PC-9 (cell line): ENCODE data around the gene UST. TPM values are rescaled to one million over a fixed set of nuclear protein-coding genes. Genes with fewer than 3 reads are reported as not detected.

Source experiments
- BruUV-seq: library from RNA; stranded (reverse); fragments of 400-500 nt; replicated peaks from 2 replicates; lab custom pipeline; 2021; lab: Mats Ljungman, UMichigan
- CTCF ChIA-PET: fragments of 300-600 bp; sonication (Branson Sonifier 250); formaldehyde crosslinking; loops from one replicate; lab custom pipeline; 2022; ENCODE audit warnings: antibody characterized with exemption; lab: Charles Lee
- POLR2A ChIA-PET: fragments of 300-600 bp; sonication (Branson Sonifier 250); formaldehyde crosslinking; loops from one replicate; lab custom pipeline; 2022; ENCODE audit warnings: antibody characterized with exemption; ENCODE audit not compliant: unreplicated experiment; lab: Charles Lee
- DNase-seq, 2 experiments: peaks; one replicate each; pipeline versions ENCODE4 v3.0.0 to v3.0.0-alpha.2; 2015 to 2022; ENCODE audit warnings: mixed read lengths in 1 of 2
- H2AFZ ChIP-seq: fragments of 200-600 bp; sonication (generic); 2 replicates; pipeline ENCODE4 v1.8.1; 2017; ENCODE audit warnings: antibody characterized with exemption
- H3F3A ChIP-seq: fragments of 200-600 bp; sonication (generic); 2 replicates; pipeline ENCODE4 v1.8.1; 2017; ENCODE audit warnings: antibody characterized with exemption, mild to moderate bottlenecking, low read depth; ENCODE audit not compliant: insufficient read depth
- H3K27ac ChIP-seq: fragments of 200-600 bp; sonication (generic); 2 replicates; pipeline ENCODE4 v1.6.1; 2016; ENCODE audit warnings: mixed run types
- H3K27me3 ChIP-seq: fragments of 200-600 bp; sonication (generic); 2 replicates; pipeline ENCODE4 v1.6.1; 2016; ENCODE audit warnings: low read depth, mixed run types; ENCODE audit not compliant: insufficient read depth
- H3K36me3 ChIP-seq: fragments of 200-600 bp; sonication (generic); 2 replicates; pipeline ENCODE4 v1.6.1; 2016; ENCODE audit warnings: low read depth, mixed run types
- H3K4me1 ChIP-seq: fragments of 200-600 bp; sonication (generic); replicated peaks from 2 replicates; pipeline ENCODE4 v1.6.1; 2016; ENCODE audit warnings: mixed run types; ENCODE audit not compliant: insufficient read depth
- H3K4me2 ChIP-seq: fragments of 200-600 bp; sonication (generic); 2 replicates; pipeline ENCODE4 v1.6.1; 2017; ENCODE audit warnings: mixed run types
- H3K4me3 ChIP-seq: fragments of 200-600 bp; sonication (generic); 2 replicates; pipeline ENCODE4 v1.6.1; 2016; ENCODE audit warnings: mixed run types
- H3K79me2 ChIP-seq: fragments of 200-600 bp; sonication (generic); 2 replicates; pipeline ENCODE4 v1.6.1; 2017; ENCODE audit warnings: low read depth, mixed run types
- H3K9me2 ChIP-seq: fragments of 200-600 bp; sonication (generic); 2 replicates; pipeline ENCODE4 v1.8.1; 2017; ENCODE audit warnings: mild to moderate bottlenecking; ENCODE audit not compliant: insufficient read depth
- H3K9me3 ChIP-seq: fragments of 200-600 bp; sonication (generic); 2 replicates; pipeline ENCODE4 v1.8.1; 2016; ENCODE audit warnings: low read depth; ENCODE audit not compliant: insufficient read depth
- H4K20me1 ChIP-seq: fragments of 200-600 bp; sonication (generic); 2 replicates; pipeline ENCODE4 v1.8.1; 2017; ENCODE audit not compliant: insufficient read depth
- CTCF ChIP-seq: fragments of 200-600 bp; sonication (generic); conservative IDR thresholded peaks from 2 replicates; pipeline ENCODE4 v1.6.1; 2017; ENCODE audit warnings: mixed run types, antibody characterized with exemption, mild to moderate bottlenecking, moderate library complexity
- EZH2 ChIP-seq: fragments of 200-600 bp; sonication (generic); IDR thresholded peaks from 2 replicates; pipeline ENCODE4 v1.8.0; 2017; ENCODE audit warnings: antibody characterized with exemption, low read depth
- intact Hi-C: fragments of 100-400 bp; cut with micrococcal nuclease; formaldehyde crosslinking; loops from one replicate; pipeline ENCODE4 v1.10.0; 2022; ENCODE audit not compliant: unreplicated experiment
- total RNA-seq: library from RNA; stranded (reverse); gene quantifications from 2 replicates; pipeline ENCODE4 v1.2.3, GENCODE V29; 2021

UST gene
- total RNA-seq, 1 experiment from 2014 or later, result 4.2 TPM

- Histone ChIP-seq H4K20me1 (no peaks in the 10 kb centered on the region), H3K4me3 (no peak overlapping the region), H3K4me1 (no peaks in the 10 kb centered on the region), H3K4me2 (no peak overlapping the region), H3K9me3 (no peaks in the 10 kb centered on the region), H3K9me2 (no peaks in the 10 kb centered on the region), H3K36me3 (no peaks in the 10 kb centered on the region), H2AFZ (no peak overlapping the region), H3F3A (no peaks in the 10 kb centered on the region), H3K27ac (no peak overlapping the region), H3K27me3 (no peaks in the 10 kb centered on the region), H3K79me2 (no peaks in the 10 kb centered on the region)
- POLR2A ChIA-PET, result no interaction called here
- CTCF ChIA-PET, result no interaction called here
- intact Hi-C loops, result no loop called here
- no peak for DNase-seq
- BruUV-seq, result no TSS peak
- TF ChIP-seq CTCF (no peak), EZH2 (no peak)
Measured at GRCh38 chr6:148817689-148818088, 70.9 kb downstream of the UST start.

- Histone ChIP-seq H3K27me3 (no peaks in the 10 kb centered on the region), H3K4me3 (no peak overlapping the region), H3K79me2 (no peaks in the 10 kb centered on the region), H3F3A (no peaks in the 10 kb centered on the region), H4K20me1 (no peaks in the 10 kb centered on the region), H3K4me1 (no peaks in the 10 kb centered on the region), H3K9me3 (no peaks in the 10 kb centered on the region), H3K27ac (no peak overlapping the region), H3K36me3 (no peaks in the 10 kb centered on the region), H3K4me2 (no peak overlapping the region), H3K9me2 (no peaks in the 10 kb centered on the region), H2AFZ (no peak overlapping the region)
- CTCF ChIA-PET, result no interaction called here
- intact Hi-C loops, result no loop called here
- POLR2A ChIA-PET, result no interaction called here
- peak in 1 of 2 experiments; percentile 50 for DNase-seq
- no peak for TF ChIP-seq EZH2
- TF ChIP-seq CTCF, result no peak
- BruUV-seq, result no TSS peak
Measured at GRCh38 chr6:148818939-148819575, 72.2 kb downstream of the UST start.

- POLR2A ChIA-PET, result no interaction called here
- TF ChIP-seq CTCF (no peak), EZH2 (no peak)
- intact Hi-C loops, result no loop called here
- Histone ChIP-seq H3K4me1 (no peaks in the 10 kb centered on the region), H3K27ac (no peak overlapping the region), H3K4me2 (no peak overlapping the region), H3F3A (no peaks in the 10 kb centered on the region), H3K36me3 (no peaks in the 10 kb centered on the region), H2AFZ (no peak overlapping the region), H3K4me3 (no peak overlapping the region), H3K27me3 (no peaks in the 10 kb centered on the region), H3K9me2 (no peaks in the 10 kb centered on the region), H4K20me1 (no peaks in the 10 kb centered on the region), H3K79me2 (no peaks in the 10 kb centered on the region), H3K9me3 (no peaks in the 10 kb centered on the region)
- CTCF ChIA-PET, result no interaction called here
- no peak for DNase-seq
- no TSS peak for BruUV-seq
Measured at GRCh38 chr6:148819852-148820251, 73.0 kb downstream of the UST start.
